HEK293T (cell line): ENCODE results near the gene PPP4R3C.

Source experiments
- CTCF ChIA-PET: fragments of 350-600 bp; formaldehyde crosslinking; extraction: SDS; loops from one replicate; lab custom pipeline; 2021; ENCODE audit warnings: antibody characterized with exemption, inconsistent platforms; lab: Yijun Ruan, JAX
- POLR2A ChIA-PET: fragments of 350-600 bp; formaldehyde crosslinking; extraction: SDS; loops from one replicate; lab custom pipeline; 2020; ENCODE audit warnings: antibody characterized with exemption, inconsistent platforms; lab: Yijun Ruan, JAX
- DNase-seq: peaks from one replicate; pipeline ENCODE4 v3.0.0; 2012; ENCODE audit warnings: mixed read lengths; ENCODE audit errors: extremely low spot score
- ARNT ChIP-seq: fragments of 450-650 bp; IDR thresholded peaks from 2 replicates; pipeline ENCODE4 v1.6.1; 2017; ENCODE audit warnings: mild to moderate bottlenecking
- CTBP1 ChIP-seq: fragments of 450-650 bp; IDR thresholded peaks from 2 replicates; pipeline ENCODE4 v1.6.1; 2016; ENCODE audit warnings: borderline replicate concordance
- L3MBTL2 ChIP-seq: fragments of 450-650 bp; conservative IDR thresholded peaks from 2 replicates; pipeline ENCODE4 v1.6.1; 2016; ENCODE audit warnings: mild to moderate bottlenecking
- SP1 ChIP-seq: fragments of 450-650 bp; IDR thresholded peaks from 2 replicates; pipeline ENCODE4 v1.6.1; 2017
- TARDBP ChIP-seq: fragments of 450-650 bp; IDR thresholded peaks from 2 replicates; pipeline ENCODE4 v1.6.1; 2016
- ZNF384 ChIP-seq: fragments of 450-650 bp; IDR thresholded peaks from 2 replicates; pipeline ENCODE4 v1.6.1; 2016
- TF ChIP-seq, protein P1 (sequence below): fragments of 450-650 bp; IDR thresholded peaks from 2 replicates; pipeline ENCODE4 v1.6.1; 2016

Gene PPP4R3C

DNA sequence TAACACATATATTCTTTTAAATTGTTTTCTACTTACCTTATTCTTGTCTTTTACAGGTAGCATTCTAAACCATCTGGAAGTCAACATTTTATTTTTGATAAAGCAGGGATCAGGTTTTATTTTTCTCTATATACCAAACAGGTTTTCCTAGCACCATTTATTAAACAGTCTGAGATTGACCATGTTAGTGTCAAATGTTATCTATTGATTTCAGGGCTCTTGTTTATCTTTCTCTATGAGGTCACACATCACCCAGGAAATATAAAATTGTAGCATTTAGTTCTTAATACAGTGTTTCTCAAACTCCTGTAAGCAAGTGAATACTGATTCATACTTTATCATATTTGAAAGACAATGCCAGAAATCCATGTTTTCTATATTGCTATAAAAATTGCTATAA lies 28.1 kb downstream of the PPP4R3C start:
- ChIA-PET POLR2A (no interaction called here), CTCF (no interaction called here)
- no peak for DNase-seq
- TF ChIP-seq, protein P1, sequence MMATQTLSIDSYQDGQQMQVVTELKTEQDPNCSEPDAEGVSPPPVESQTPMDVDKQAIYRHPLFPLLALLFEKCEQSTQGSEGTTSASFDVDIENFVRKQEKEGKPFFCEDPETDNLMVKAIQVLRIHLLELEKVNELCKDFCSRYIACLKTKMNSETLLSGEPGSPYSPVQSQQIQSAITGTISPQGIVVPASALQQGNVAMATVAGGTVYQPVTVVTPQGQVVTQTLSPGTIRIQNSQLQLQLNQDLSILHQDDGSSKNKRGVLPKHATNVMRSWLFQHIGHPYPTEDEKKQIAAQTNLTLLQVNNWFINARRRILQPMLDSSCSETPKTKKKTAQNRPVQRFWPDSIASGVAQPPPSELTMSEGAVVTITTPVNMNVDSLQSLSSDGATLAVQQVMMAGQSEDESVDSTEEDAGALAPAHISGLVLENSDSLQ: no peak
- TF ChIP-seq TARDBP: no peak
- TF ChIP-seq ZNF384: no peak
- no peak for TF ChIP-seq SP1
- TF ChIP-seq CTBP1: no peak
- no peak for TF ChIP-seq ARNT
- TF ChIP-seq L3MBTL2: no peak
